Gastroesophageal sphincter (tissue), 3 donors: ENCODE measurements around the gene TGFA.

Source experiments
- EP300 ChIP-seq: sonication (generic); formaldehyde crosslinking; IDR thresholded peaks from one replicate; pipeline ENCODE4 v1.6.1; 2017; ENCODE audit warnings: antibody characterized with exemption, mild to moderate bottlenecking
- POLR2A ChIP-seq, 2 donors: fragments of 450-650 bp; IDR thresholded peaks; one replicate each; pipeline ENCODE4 v1.6.1; 2017; ENCODE audit warnings: antibody characterized with exemption in 2 of 2, mild to moderate bottlenecking in 2 of 2, moderate library complexity in 1 of 2
- POLR2AphosphoS5 ChIP-seq: sonication (generic); formaldehyde crosslinking; IDR thresholded peaks from one replicate; pipeline ENCODE4 v1.6.1; 2017; ENCODE audit warnings: antibody characterized with exemption
- TF ChIP-seq, protein P1 (sequence below), 4 experiments: fragments of 200-600 bp in 2 of 4; fragments of 450-650 bp in 2 of 4; sonication (generic) in 1 of 4; IDR thresholded peaks; one replicate each; pipeline ENCODE4 v1.5.1; 2017 to 2019; ENCODE audit warnings: antibody characterized with exemption in 4 of 4, mild to moderate bottlenecking in 2 of 4, moderate library complexity in 2 of 4

GRCh38 chr2:70399046-70399445 lies 154.6 kb downstream of the TGFA start:
- TF ChIP-seq, protein P1, sequence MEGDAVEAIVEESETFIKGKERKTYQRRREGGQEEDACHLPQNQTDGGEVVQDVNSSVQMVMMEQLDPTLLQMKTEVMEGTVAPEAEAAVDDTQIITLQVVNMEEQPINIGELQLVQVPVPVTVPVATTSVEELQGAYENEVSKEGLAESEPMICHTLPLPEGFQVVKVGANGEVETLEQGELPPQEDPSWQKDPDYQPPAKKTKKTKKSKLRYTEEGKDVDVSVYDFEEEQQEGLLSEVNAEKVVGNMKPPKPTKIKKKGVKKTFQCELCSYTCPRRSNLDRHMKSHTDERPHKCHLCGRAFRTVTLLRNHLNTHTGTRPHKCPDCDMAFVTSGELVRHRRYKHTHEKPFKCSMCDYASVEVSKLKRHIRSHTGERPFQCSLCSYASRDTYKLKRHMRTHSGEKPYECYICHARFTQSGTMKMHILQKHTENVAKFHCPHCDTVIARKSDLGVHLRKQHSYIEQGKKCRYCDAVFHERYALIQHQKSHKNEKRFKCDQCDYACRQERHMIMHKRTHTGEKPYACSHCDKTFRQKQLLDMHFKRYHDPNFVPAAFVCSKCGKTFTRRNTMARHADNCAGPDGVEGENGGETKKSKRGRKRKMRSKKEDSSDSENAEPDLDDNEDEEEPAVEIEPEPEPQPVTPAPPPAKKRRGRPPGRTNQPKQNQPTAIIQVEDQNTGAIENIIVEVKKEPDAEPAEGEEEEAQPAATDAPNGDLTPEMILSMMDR (IDR thresholded peaks at IDR 0.05), result no peak
- TF ChIP-seq POLR2AphosphoS5 (no peak), EP300 (no peak), POLR2A (IDR thresholded peaks at IDR 0.05) (no peak)
